KMS-11 (cell line): Measurements from ENCODE around the gene LIMK2.
"Not testable (repeated sequence)": the region's sequence is repeated elsewhere in the genome, so short reads cannot be mapped to it uniquely, and the experiment has no call there.

Experiments
- H2AFZ ChIP-seq: fragments of 200-600 bp; sonication (generic); 2 replicates; pipeline ENCODE4 v1.6.1; 2016; ENCODE audit warnings: antibody characterized with exemption, mixed run types, low read depth
- H3K27ac ChIP-seq: fragments of 200-600 bp; sonication (generic); 2 replicates; pipeline ENCODE4 v1.6.1; 2016; ENCODE audit warnings: mild to moderate bottlenecking, mixed run types
- H3K27me3 ChIP-seq: fragments of 200-600 bp; sonication (generic); 2 replicates; pipeline ENCODE4 v1.6.1; 2017; ENCODE audit warnings: mild to moderate bottlenecking, low read depth, mixed run types, moderate library complexity; ENCODE audit not compliant: insufficient read depth
- H3K36me3 ChIP-seq: fragments of 200-600 bp; sonication (generic); 2 replicates; pipeline ENCODE4 v1.6.1; 2017; ENCODE audit warnings: mild to moderate bottlenecking, mixed run types; ENCODE audit not compliant: insufficient read depth
- H3K4me1 ChIP-seq: fragments of 200-600 bp; sonication (generic); 2 replicates; pipeline ENCODE4 v1.6.1; 2016; ENCODE audit warnings: mild to moderate bottlenecking, low read depth, mixed run types; ENCODE audit not compliant: poor library complexity, severe bottlenecking
- H3K4me2 ChIP-seq: fragments of 200-600 bp; sonication (generic); 2 replicates; pipeline ENCODE4 v1.7.0; 2016; ENCODE audit warnings: mild to moderate bottlenecking, mixed run types
- H3K4me3 ChIP-seq: fragments of 200-600 bp; sonication (generic); IDR thresholded peaks from 2 replicates; pipeline ENCODE4 v1.6.1; 2017; ENCODE audit warnings: low read depth, low read length, mixed read lengths; ENCODE audit not compliant: insufficient read depth
- H3K79me2 ChIP-seq: fragments of 200-600 bp; sonication (generic); 2 replicates; pipeline ENCODE4 v1.6.1; 2016; ENCODE audit warnings: low read depth, mixed run types; ENCODE audit not compliant: insufficient read depth
- H3K9ac ChIP-seq: fragments of 200-600 bp; sonication (generic); 2 replicates; pipeline ENCODE4 v1.6.1; 2016; ENCODE audit warnings: mild to moderate bottlenecking, mixed run types
- H4K20me1 ChIP-seq: fragments of 200-600 bp; sonication (generic); 2 replicates; pipeline ENCODE4 v1.6.1; 2016; ENCODE audit warnings: mild to moderate bottlenecking, mixed run types; ENCODE audit not compliant: insufficient read depth
- TF ChIP-seq, protein P1 (sequence below): fragments of 200-600 bp; sonication (generic); conservative IDR thresholded peaks from 2 replicates; pipeline ENCODE4 v1.6.1; 2017; ENCODE audit warnings: low read depth, mild to moderate bottlenecking, antibody characterized with exemption, low read length, moderate library complexity, mixed read lengths

The LIMK2 gene

DNA sequence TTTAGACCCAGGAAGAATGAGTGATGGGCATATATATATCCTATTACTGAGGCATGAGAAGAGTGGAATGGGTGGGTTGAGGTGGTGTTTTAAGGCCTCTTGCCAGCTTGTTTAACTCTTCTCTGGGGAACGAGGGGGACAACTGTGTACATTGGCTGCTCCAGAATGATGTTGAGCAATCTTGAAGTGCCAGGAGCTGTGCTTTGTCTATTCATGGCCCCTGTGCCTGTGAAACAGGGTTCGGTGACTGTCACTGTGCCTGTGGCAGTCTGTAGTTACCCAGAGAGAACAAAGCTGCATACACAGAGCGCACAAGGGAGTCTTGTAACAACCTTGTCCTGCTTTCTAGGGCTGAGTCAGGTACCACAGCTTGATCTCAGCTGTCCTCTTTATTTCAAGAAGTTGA lies 11.7 kb downstream of the LIMK2 start:
- Histone ChIP-seq H4K20me1 (no peaks in the 10 kb centered on the region), H3K4me3 (no peak overlapping the region), H3K27me3 (no peaks in the 10 kb centered on the region), H3K27ac (no peak overlapping the region), H3K36me3 (no peaks in the 10 kb centered on the region), H3K79me2 (peaks cover 18% of the 10 kb centered on the region; the same call in 1 of the 2 replicates), H3K4me1 (peaks cover 12% of the 10 kb centered on the region), H3K9ac (no peak overlapping the region), H2AFZ (no peak overlapping the region), H3K4me2 (no peak overlapping the region)
- TF ChIP-seq, protein P1, sequence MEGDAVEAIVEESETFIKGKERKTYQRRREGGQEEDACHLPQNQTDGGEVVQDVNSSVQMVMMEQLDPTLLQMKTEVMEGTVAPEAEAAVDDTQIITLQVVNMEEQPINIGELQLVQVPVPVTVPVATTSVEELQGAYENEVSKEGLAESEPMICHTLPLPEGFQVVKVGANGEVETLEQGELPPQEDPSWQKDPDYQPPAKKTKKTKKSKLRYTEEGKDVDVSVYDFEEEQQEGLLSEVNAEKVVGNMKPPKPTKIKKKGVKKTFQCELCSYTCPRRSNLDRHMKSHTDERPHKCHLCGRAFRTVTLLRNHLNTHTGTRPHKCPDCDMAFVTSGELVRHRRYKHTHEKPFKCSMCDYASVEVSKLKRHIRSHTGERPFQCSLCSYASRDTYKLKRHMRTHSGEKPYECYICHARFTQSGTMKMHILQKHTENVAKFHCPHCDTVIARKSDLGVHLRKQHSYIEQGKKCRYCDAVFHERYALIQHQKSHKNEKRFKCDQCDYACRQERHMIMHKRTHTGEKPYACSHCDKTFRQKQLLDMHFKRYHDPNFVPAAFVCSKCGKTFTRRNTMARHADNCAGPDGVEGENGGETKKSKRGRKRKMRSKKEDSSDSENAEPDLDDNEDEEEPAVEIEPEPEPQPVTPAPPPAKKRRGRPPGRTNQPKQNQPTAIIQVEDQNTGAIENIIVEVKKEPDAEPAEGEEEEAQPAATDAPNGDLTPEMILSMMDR: no peak

DNA sequence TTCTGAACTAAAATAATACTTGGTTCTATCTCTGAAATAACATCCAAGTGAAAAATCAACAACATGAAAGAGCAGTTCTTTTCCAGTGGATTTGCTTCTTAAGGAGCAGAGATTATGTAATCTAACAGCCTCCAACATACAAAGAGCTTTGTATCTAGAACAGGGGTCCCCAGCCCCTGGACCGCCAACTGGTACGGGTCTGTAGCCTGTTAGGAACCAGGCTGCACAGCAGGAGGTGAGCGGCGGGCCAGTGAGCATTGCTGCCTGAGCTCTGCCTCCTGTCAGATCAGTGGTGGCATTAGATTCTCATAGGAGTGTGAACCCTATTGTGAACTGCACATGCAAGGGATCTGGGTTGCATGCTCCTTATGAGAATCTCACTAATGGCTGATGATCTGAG lies 12.6 kb downstream of the LIMK2 start:
- H3K4me2 ChIP-seq, H3K4me3 ChIP-seq, H3K27me3 ChIP-seq, H4K20me1 ChIP-seq, H3K36me3 ChIP-seq, H2AFZ ChIP-seq, H3K9ac ChIP-seq, H3K27ac ChIP-seq: not testable (repeated sequence)
- H3K4me1 ChIP-seq: peaks cover 20% of the 10 kb centered on the region
- peaks cover 11% of the 10 kb centered on the region; the same call in 1 of the 2 replicates for H3K79me2 ChIP-seq

DNA sequence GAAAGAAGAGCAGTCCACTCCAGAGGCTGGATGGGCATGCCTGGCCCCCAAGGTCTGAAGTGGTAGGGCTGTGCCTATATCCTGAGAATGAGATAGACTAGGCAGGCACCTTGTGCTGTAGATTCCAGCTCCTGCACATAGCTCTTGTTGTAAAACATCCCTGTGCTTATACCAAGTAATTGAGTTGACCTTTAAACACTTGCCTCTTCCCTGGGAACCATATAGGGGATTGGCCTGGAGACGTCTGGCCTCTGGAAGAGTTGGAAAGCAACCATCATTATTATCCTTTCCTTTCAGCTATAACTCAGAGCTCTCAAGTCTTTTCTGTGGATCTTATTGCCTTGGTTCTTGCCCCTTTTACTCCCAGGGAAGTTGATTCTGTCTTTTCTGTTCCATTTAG lies 15.1 kb downstream of the LIMK2 start:
- Histone ChIP-seq H2AFZ (no peak overlapping the region), H3K4me3 (no peak overlapping the region), H3K9ac (no peak overlapping the region), H3K36me3 (no peaks in the 10 kb centered on the region), H3K79me2 (peaks cover 5% of the 10 kb centered on the region; the same call in 1 of the 2 replicates), H3K4me1 (peaks cover 41% of the 10 kb centered on the region), H3K4me2 (no peak overlapping the region), H3K27ac (no peak overlapping the region), H4K20me1 (no peaks in the 10 kb centered on the region), H3K27me3 (no peaks in the 10 kb centered on the region)
- TF ChIP-seq, protein P1: no peak

DNA sequence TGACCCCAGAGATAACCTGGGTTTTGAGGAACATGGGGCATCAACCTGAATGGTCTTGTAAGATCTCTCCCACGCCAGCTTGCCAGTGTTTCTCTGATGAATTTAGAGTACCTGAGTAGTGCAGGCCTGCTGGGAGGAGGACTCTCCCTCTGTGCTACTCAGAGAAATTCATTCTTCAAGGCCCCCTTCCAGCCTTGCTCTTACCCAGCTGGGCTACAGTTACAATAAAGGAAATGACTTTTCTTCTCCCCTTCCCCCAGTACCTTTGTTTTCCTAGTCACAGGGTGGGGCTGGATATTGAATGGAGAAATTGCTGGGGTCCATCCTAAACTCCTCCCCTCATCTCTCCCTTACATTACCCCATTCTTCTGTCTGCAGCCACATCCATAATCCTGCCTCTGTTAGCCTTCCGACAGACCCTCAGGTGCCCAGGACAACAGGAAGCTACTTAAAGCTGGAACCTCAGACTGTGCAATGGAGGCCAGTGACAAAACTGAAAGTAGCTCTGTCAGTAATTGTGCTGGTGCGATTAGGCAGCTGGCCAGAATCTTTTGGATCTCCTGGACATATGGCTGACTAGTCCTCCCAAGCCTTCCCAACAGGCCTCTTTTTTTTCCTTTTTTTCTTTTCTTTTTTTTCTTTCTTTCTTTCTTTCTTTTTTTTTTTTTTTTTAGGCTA lies 17.4 kb downstream of the LIMK2 start:
- H3K4me2 ChIP-seq: peak overlapping the region; percentile 97
- H3K4me3 ChIP-seq: no peak overlapping the region
- peak overlapping the region; percentile 59; the same call in 1 of the 2 replicates for H2AFZ ChIP-seq
- H3K27ac ChIP-seq: peak overlapping the region; percentile 85
- peaks cover 34% of the 10 kb centered on the region for H3K4me1 ChIP-seq
- H3K79me2 ChIP-seq: no peaks in the 10 kb centered on the region
- H3K9ac ChIP-seq: peak overlapping the region; percentile 50
- H4K20me1 ChIP-seq: no peaks in the 10 kb centered on the region
- no peaks in the 10 kb centered on the region for H3K36me3 ChIP-seq
- H3K27me3 ChIP-seq: no peaks in the 10 kb centered on the region
- TF ChIP-seq, protein P1: no peak

DNA sequence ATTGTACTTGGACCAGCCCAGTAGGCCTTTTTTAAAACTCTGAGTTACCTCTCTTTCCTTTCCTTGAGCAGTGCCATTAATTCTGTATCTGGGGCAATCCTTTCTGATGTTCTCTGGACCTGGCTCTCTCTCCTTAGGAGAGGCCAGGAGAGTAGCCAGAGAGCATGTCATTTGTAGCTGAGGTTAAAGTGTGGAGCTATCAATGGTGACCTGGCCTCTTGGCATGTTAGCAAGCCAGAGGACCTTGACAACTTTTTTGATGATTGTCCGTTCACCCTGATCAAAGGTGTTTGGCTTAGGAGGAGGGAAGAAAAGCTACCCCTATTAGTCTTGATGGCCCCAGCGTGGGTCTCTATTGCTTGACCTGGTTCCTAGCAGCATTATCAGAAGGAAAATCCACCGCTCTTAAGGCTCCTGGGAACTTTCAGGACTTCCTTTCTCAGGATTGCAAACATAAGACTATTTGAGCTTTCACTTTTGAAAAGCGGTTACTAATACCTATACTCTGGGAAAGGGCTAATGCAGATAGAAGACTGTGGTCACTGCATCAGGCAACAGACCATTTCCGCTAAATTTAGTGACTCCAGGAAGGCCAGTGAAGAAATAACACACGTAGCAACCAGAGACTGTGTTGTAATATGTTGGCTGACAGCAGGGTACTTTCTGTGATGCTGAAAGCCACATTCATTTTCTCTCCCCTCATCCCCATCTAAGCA lies 18.2 kb downstream of the LIMK2 start:
- no peaks in the 10 kb centered on the region for H3K79me2 ChIP-seq
- TF ChIP-seq, protein P1: no peak
- H3K36me3 ChIP-seq: no peaks in the 10 kb centered on the region
- no peaks in the 10 kb centered on the region for H3K27me3 ChIP-seq
- H2AFZ ChIP-seq: peak overlapping the region; percentile 59; the same call in 1 of the 2 replicates
- peak overlapping the region; percentile 85 for H3K27ac ChIP-seq
- peak overlapping the region; percentile 97 for H3K4me2 ChIP-seq
- no peak overlapping the region for H3K4me3 ChIP-seq
- no peaks in the 10 kb centered on the region for H4K20me1 ChIP-seq
- peaks cover 35% of the 10 kb centered on the region for H3K4me1 ChIP-seq
- H3K9ac ChIP-seq: no peak overlapping the region
